PC-9 (cell line): ENCODE results near the gene NPW. TPM values are rescaled to one million over a fixed set of nuclear protein-coding genes. Genes with fewer than 3 reads are reported as not detected.

Experiments
- BruUV-seq: library from RNA; stranded (reverse); fragments of 400-500 nt; replicated peaks from 2 replicates; lab custom pipeline; 2021; lab: Mats Ljungman, UMichigan
- CTCF ChIA-PET: fragments of 300-600 bp; sonication (Branson Sonifier 250); formaldehyde crosslinking; loops from one replicate; lab custom pipeline; 2022; ENCODE audit warnings: antibody characterized with exemption; lab: Charles Lee
- POLR2A ChIA-PET: fragments of 300-600 bp; sonication (Branson Sonifier 250); formaldehyde crosslinking; loops from one replicate; lab custom pipeline; 2022; ENCODE audit warnings: antibody characterized with exemption; ENCODE audit not compliant: unreplicated experiment; lab: Charles Lee
- DNase-seq, 2 experiments: peaks; one replicate each; pipeline versions ENCODE4 v3.0.0 to v3.0.0-alpha.2; 2015 to 2022; ENCODE audit warnings: mixed read lengths in 1 of 2
- H2AFZ ChIP-seq: fragments of 200-600 bp; sonication (generic); 2 replicates; pipeline ENCODE4 v1.8.1; 2017; ENCODE audit warnings: antibody characterized with exemption
- H3F3A ChIP-seq: fragments of 200-600 bp; sonication (generic); 2 replicates; pipeline ENCODE4 v1.8.1; 2017; ENCODE audit warnings: antibody characterized with exemption, mild to moderate bottlenecking, low read depth; ENCODE audit not compliant: insufficient read depth
- H3K27ac ChIP-seq: fragments of 200-600 bp; sonication (generic); 2 replicates; pipeline ENCODE4 v1.6.1; 2016; ENCODE audit warnings: mixed run types
- H3K27me3 ChIP-seq: fragments of 200-600 bp; sonication (generic); 2 replicates; pipeline ENCODE4 v1.6.1; 2016; ENCODE audit warnings: low read depth, mixed run types; ENCODE audit not compliant: insufficient read depth
- H3K36me3 ChIP-seq: fragments of 200-600 bp; sonication (generic); 2 replicates; pipeline ENCODE4 v1.6.1; 2016; ENCODE audit warnings: low read depth, mixed run types
- H3K4me1 ChIP-seq: fragments of 200-600 bp; sonication (generic); replicated peaks from 2 replicates; pipeline ENCODE4 v1.6.1; 2016; ENCODE audit warnings: mixed run types; ENCODE audit not compliant: insufficient read depth
- H3K4me2 ChIP-seq: fragments of 200-600 bp; sonication (generic); 2 replicates; pipeline ENCODE4 v1.6.1; 2017; ENCODE audit warnings: mixed run types
- H3K4me3 ChIP-seq: fragments of 200-600 bp; sonication (generic); 2 replicates; pipeline ENCODE4 v1.6.1; 2016; ENCODE audit warnings: mixed run types
- H3K79me2 ChIP-seq: fragments of 200-600 bp; sonication (generic); 2 replicates; pipeline ENCODE4 v1.6.1; 2017; ENCODE audit warnings: low read depth, mixed run types
- H3K9me2 ChIP-seq: fragments of 200-600 bp; sonication (generic); 2 replicates; pipeline ENCODE4 v1.8.1; 2017; ENCODE audit warnings: mild to moderate bottlenecking; ENCODE audit not compliant: insufficient read depth
- H3K9me3 ChIP-seq: fragments of 200-600 bp; sonication (generic); 2 replicates; pipeline ENCODE4 v1.8.1; 2016; ENCODE audit warnings: low read depth; ENCODE audit not compliant: insufficient read depth
- H4K20me1 ChIP-seq: fragments of 200-600 bp; sonication (generic); 2 replicates; pipeline ENCODE4 v1.8.1; 2017; ENCODE audit not compliant: insufficient read depth
- CTCF ChIP-seq: fragments of 200-600 bp; sonication (generic); conservative IDR thresholded peaks from 2 replicates; pipeline ENCODE4 v1.6.1; 2017; ENCODE audit warnings: mixed run types, antibody characterized with exemption, mild to moderate bottlenecking, moderate library complexity
- EZH2 ChIP-seq: fragments of 200-600 bp; sonication (generic); IDR thresholded peaks from 2 replicates; pipeline ENCODE4 v1.8.0; 2017; ENCODE audit warnings: antibody characterized with exemption, low read depth
- intact Hi-C: fragments of 100-400 bp; cut with micrococcal nuclease; formaldehyde crosslinking; loops from one replicate; pipeline ENCODE4 v1.10.0; 2022; ENCODE audit not compliant: unreplicated experiment
- total RNA-seq: library from RNA; stranded (reverse); gene quantifications from 2 replicates; pipeline ENCODE4 v1.2.3, GENCODE V29; 2021

NPW gene
- total RNA-seq, 1 experiment from 2014 or later: 4.0 TPM

- no peak for TF ChIP-seq EZH2
- TF ChIP-seq CTCF: no peak
- Histone ChIP-seq H3K79me2 (peaks cover 38% of the 10 kb centered on the region), H3K9me3 (no peaks in the 10 kb centered on the region), H3K4me1 (peaks cover 17% of the 10 kb centered on the region), H3K27ac (no peak overlapping the region), H3K36me3 (peaks cover 3% of the 10 kb centered on the region; the same call in 1 of the 2 replicates), H3K9me2 (no peaks in the 10 kb centered on the region), H2AFZ (no peak overlapping the region), H3K27me3 (no peaks in the 10 kb centered on the region), H3K4me3 (peak overlapping the region; percentile 75; the same call in 1 of the 2 replicates), H4K20me1 (peaks cover 9% of the 10 kb centered on the region; the same call in 1 of the 2 replicates), H3F3A (peaks cover 27% of the 10 kb centered on the region; the same call in 1 of the 2 replicates), H3K4me2 (peak overlapping the region; percentile 100)
- CTCF ChIA-PET: no interaction called here
- POLR2A ChIA-PET: no interaction called here
- BruUV-seq: no TSS peak
- DNase-seq: no peak
- intact Hi-C loops: no loop called here
These were observed 46.0 kb upstream of the NPW start for GRCh38 chr16:1973461-1974156.

GRCh38 chr16:1974157-1975070 lies 45.2 kb upstream of the NPW start:
- ChIA-PET CTCF (no interaction called here), POLR2A (no interaction called here)
- Histone ChIP-seq H3K4me3 (no peak overlapping the region), H3K27ac (no peak overlapping the region), H3K79me2 (peaks cover 38% of the 10 kb centered on the region), H3K9me2 (no peaks in the 10 kb centered on the region), H3K27me3 (no peaks in the 10 kb centered on the region), H3K36me3 (peaks cover 3% of the 10 kb centered on the region; the same call in 1 of the 2 replicates), H4K20me1 (peaks cover 12% of the 10 kb centered on the region; the same call in 1 of the 2 replicates), H3K4me1 (peaks cover 24% of the 10 kb centered on the region), H3K9me3 (no peaks in the 10 kb centered on the region), H3F3A (peaks cover 32% of the 10 kb centered on the region; the same call in 1 of the 2 replicates), H2AFZ (no peak overlapping the region), H3K4me2 (no peak overlapping the region)
- BruUV-seq: no TSS peak
- intact Hi-C loops: no loop called here
- no peak for DNase-seq
- TF ChIP-seq EZH2: no peak
- TF ChIP-seq CTCF: no peak

GRCh38 chr16:1975432-1976215 lies 44.0 kb upstream of the NPW start:
- TF ChIP-seq CTCF: no peak
- TF ChIP-seq EZH2: no peak
- Histone ChIP-seq H3K4me3 (no peak overlapping the region), H3K79me2 (peaks cover 31% of the 10 kb centered on the region), H3F3A (peaks cover 37% of the 10 kb centered on the region; the same call in 1 of the 2 replicates), H3K36me3 (peaks cover 3% of the 10 kb centered on the region; the same call in 1 of the 2 replicates), H3K4me2 (no peak overlapping the region), H3K4me1 (peaks cover 34% of the 10 kb centered on the region), H3K27ac (no peak overlapping the region), H3K9me2 (no peaks in the 10 kb centered on the region), H3K9me3 (no peaks in the 10 kb centered on the region), H4K20me1 (peaks cover 12% of the 10 kb centered on the region; the same call in 1 of the 2 replicates), H2AFZ (no peak overlapping the region), H3K27me3 (no peaks in the 10 kb centered on the region)
- intact Hi-C loops: no loop called here
- no peak for DNase-seq
- ChIA-PET POLR2A (no interaction called here), CTCF (no interaction called here)
- no TSS peak for BruUV-seq
